Mucosa of rectum (tissue), 2 donors: ENCODE results near the gene TBC1D2.

ENCODE experiments used
- H3K27ac ChIP-seq, 2 donors: one replicate each; pipeline ENCODE4 v1.7.0; 2013; ENCODE audit warnings: inconsistent platforms in 2 of 2, low read depth in 2 of 2, low read length in 2 of 2
- H3K27me3 ChIP-seq, 2 donors: one replicate each; pipeline ENCODE4 v1.7.0; 2013; ENCODE audit warnings: low read length in 2 of 2; ENCODE audit not compliant: control insufficient read depth in 2 of 2, insufficient read depth in 2 of 2
- H3K36me3 ChIP-seq, 2 donors: one replicate each; pipeline ENCODE4 v1.7.0; 2013; ENCODE audit warnings: low read length in 2 of 2; ENCODE audit not compliant: control insufficient read depth in 2 of 2, insufficient read depth in 2 of 2
- H3K4me1 ChIP-seq, 2 donors: one replicate each; pipeline ENCODE4 v1.7.0; 2013; ENCODE audit warnings: low read length in 2 of 2, mild to moderate bottlenecking in 1 of 2; ENCODE audit not compliant: control insufficient read depth in 2 of 2, insufficient read depth in 2 of 2
- H3K4me3 ChIP-seq, 2 donors: one replicate each; pipeline ENCODE4 v1.7.0; 2013; ENCODE audit warnings: low read length in 2 of 2
- H3K9ac ChIP-seq, 2 donors: one replicate each; pipeline ENCODE4 v1.7.0; 2013; ENCODE audit warnings: low read length in 2 of 2, low read depth in 1 of 2, mild to moderate bottlenecking in 1 of 2
- H3K9me3 ChIP-seq, 2 donors: one replicate each; pipeline ENCODE4 v1.7.0; 2013; ENCODE audit warnings: low read length in 2 of 2; ENCODE audit not compliant: control insufficient read depth in 2 of 2
- donor health status: healthy.
- donor health status: Normal muscosa, but diverticular disease.

TBC1D2 gene, protein sequence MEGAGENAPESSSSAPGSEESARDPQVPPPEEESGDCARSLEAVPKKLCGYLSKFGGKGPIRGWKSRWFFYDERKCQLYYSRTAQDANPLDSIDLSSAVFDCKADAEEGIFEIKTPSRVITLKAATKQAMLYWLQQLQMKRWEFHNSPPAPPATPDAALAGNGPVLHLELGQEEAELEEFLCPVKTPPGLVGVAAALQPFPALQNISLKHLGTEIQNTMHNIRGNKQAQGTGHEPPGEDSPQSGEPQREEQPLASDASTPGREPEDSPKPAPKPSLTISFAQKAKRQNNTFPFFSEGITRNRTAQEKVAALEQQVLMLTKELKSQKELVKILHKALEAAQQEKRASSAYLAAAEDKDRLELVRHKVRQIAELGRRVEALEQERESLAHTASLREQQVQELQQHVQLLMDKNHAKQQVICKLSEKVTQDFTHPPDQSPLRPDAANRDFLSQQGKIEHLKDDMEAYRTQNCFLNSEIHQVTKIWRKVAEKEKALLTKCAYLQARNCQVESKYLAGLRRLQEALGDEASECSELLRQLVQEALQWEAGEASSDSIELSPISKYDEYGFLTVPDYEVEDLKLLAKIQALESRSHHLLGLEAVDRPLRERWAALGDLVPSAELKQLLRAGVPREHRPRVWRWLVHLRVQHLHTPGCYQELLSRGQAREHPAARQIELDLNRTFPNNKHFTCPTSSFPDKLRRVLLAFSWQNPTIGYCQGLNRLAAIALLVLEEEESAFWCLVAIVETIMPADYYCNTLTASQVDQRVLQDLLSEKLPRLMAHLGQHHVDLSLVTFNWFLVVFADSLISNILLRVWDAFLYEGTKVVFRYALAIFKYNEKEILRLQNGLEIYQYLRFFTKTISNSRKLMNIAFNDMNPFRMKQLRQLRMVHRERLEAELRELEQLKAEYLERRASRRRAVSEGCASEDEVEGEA

DNA sequence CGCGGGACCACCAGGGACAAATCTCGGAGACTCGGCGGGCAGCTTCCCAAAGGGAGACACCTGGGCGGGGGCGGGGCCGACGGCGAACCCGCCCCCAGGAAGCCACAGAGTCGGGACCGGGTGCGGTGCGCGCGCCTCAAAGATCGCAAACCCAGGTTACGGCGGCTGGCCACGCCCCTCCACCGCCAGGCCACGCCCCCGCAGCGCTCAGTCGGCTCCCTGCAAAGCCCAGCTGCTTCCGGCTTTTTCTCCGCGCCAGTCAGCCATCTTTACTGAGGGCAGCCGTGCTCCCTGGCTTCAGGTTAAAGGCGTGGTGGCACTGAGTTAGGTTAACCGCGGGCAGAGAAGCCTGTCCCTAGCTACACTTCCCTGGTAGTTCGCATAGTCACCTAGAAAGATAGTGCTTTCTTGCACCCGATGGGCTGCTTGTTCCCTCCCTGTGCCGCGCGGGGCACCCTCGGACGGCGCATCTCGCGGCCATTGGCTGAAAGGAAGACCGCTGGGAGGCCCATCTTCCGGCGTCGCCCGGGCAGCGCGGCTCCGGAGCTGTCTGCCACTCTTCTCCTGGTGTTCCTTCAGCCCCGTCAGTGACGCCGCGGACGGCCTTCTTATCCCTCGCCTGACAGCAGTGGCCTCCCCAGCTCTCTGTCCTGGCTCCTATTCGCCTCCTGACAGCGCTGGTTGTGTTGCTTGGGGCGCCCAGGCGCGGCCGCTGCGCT is at the start of gene TBC1D2:
TSS of gene TBC1D2 (minus strand) at position 72 of the 719 bp plus-strand sequence. CDS start 108 bp downstream, outside the sequence.
- H3K9me3 ChIP-seq, result no peaks in the 10 kb centered on the region
- H3K27ac ChIP-seq, result peak within 1 kb of the TSS; percentile 99
- peaks cover 19 to 28% of the 10 kb centered on the region in 2 donors for H3K4me1 ChIP-seq
- peak within 1 kb of the TSS; percentile 77 to 89 for H3K4me3 ChIP-seq
- H3K9ac ChIP-seq, result peak within 1 kb of the TSS; percentile 84 to 93
- H3K27me3 ChIP-seq, result no peaks in the 10 kb centered on the region
- peaks cover 0 to 6% of the 10 kb centered on the region in 2 donors for H3K36me3 ChIP-seq

DNA sequence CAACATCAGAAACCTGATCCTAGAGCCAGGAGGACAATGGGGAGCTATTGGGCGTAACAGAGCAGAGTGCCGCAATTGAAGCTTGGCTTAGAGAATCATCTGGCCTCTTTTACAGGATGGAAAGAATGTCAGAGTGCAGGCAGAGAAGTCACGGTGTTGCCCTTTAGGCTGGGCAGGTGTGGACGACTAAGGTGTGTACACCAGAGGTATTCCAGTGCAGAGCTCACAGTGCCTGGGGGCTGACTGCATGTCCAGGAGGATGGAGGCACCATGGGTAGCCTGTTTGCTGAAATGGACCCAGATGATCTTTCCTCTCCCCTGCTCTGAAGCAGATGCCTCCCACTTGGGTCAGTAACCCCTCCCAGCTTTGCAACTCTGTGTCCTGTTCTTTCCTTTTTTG is 48.9 kb upstream of the TBC1D2 start:
- Histone ChIP-seq H3K27ac (no peak overlapping the region), H3K4me1 (no peaks in the 10 kb centered on the region), H3K9ac (no peak overlapping the region), H3K9me3 (no peaks in the 10 kb centered on the region), H3K27me3 (peaks cover 0 to 1% of the 10 kb centered on the region in 2 donors), H3K36me3 (no peaks in the 10 kb centered on the region), H3K4me3 (no peak overlapping the region)

DNA sequence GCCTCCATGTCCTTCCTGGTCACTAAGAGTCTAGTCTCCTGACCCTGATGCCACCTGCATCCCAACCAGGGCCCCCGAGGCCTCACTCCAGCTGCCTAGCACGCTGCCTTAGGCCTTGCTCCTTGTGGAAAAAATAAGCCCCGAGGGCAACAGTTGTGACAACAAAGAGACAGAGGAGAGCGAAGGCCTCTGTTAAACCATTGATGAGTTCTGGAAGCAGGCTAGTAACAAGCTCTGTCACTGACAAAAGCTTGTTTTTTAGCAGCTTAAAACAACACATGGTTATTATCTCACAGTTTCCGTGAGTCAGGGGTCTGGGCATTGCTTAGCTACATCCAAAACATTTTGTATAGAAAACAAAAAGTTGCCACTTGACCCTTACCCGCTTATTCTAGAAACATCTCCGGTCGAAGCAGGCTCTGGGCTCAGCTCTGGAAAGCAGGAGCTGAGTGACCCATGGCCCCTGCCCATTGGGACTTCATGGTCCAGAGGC is 48.2 kb upstream of the TBC1D2 start:
- no peak overlapping the region for H3K27ac ChIP-seq

DNA sequence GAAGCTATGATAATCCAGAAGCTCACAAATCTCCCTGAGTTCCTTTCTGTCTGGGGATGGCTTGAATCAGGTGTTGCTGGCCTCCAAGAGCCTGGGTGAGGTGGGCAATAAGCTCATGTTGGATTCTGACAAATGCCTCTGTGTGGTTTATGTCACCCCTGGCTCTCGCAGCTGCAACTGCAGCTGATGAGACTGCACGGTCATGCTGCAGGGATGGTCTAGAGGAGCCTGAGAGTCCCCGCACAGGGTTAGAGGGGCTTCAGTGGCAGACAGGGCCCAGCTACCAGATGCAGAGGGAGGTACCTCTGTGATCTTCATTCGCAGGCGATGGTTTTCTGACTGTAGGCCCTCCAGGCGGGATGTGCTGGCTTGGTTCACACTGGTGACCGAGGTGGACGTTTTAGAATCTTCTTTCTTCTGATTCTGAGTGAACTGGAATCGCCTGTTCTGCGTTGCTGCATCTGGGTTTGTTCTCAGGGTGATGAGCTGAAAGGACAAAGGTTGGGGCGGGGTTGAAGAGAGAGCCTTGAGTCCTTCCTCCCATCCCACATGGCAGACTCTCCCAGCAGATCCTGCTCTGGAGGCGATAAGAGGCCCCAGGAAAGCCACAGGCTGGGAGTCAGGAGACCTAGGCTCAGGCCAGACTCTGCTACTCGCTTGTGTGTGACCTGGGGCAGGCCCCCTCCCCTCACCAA is 47.6 kb upstream of the TBC1D2 start:
- Histone ChIP-seq H3K27me3 (peaks cover 0 to 1% of the 10 kb centered on the region in 2 donors), H3K4me1 (no peaks in the 10 kb centered on the region), H3K9me3 (no peaks in the 10 kb centered on the region), H3K36me3 (no peaks in the 10 kb centered on the region), H3K4me3 (no peak overlapping the region), H3K27ac (no peak overlapping the region), H3K9ac (no peak overlapping the region)

More for the DNA sequence above, 48.2 kb upstream of the TBC1D2 start:
- no peaks in the 10 kb centered on the region for H3K4me1 ChIP-seq
- H3K36me3 ChIP-seq, result no peaks in the 10 kb centered on the region
- H3K4me3 ChIP-seq, result no peak overlapping the region
- no peaks in the 10 kb centered on the region for H3K9me3 ChIP-seq
- H3K9ac ChIP-seq, result no peak overlapping the region
- H3K27me3 ChIP-seq, result peaks cover 0 to 1% of the 10 kb centered on the region in 2 donors

DNA sequence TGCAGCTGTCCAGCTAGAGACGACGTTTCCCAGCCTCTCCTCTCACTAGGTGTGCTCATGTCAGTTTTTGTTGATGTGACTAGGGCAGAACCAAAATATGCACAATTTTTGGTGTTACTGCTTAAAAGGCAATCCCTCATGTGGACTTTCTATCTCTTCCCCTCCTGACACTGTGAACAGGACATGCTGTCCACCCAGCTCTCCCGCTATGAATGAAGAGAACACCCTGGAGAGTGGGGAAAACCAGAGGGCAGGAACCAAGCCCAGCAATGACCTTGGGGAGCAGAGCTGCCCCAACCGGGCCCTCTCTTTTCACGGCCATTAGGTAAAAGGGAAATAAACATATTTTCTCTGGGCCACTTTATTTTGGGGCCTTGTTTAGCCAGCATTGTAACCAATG is 46.7 kb upstream of the TBC1D2 start:
- no peak overlapping the region for H3K4me3 ChIP-seq
- no peaks in the 10 kb centered on the region for H3K4me1 ChIP-seq
- H3K36me3 ChIP-seq, result no peaks in the 10 kb centered on the region
- H3K27ac ChIP-seq, result no peak overlapping the region
- no peak overlapping the region for H3K9ac ChIP-seq
- peaks cover 0 to 1% of the 10 kb centered on the region in 2 donors for H3K27me3 ChIP-seq
- no peaks in the 10 kb centered on the region for H3K9me3 ChIP-seq

DNA sequence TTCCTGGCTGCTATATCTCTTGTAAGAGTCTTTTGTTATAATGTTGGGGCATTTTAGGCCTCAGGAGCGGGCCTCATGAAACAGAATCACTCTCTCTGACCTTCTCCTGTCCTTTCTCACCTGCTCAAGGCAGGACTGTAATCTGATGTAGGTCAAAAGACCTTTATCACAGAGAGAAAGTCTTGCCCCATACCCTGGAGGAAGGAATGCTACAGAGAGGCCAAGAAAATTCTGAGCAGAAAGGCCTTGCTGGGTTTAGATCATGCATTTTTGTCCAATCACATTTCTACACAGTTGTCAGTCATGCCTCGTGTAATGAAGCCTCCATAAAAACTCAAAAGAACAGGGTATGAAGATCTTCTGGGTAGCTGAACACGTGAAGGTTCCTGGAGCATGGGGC is 45.2 kb upstream of the TBC1D2 start:
- Histone ChIP-seq H3K36me3 (no peaks in the 10 kb centered on the region), H3K9ac (no peak overlapping the region), H3K27me3 (no peaks in the 10 kb centered on the region), H3K27ac (no peak overlapping the region), H3K4me1 (no peaks in the 10 kb centered on the region), H3K4me3 (no peak overlapping the region), H3K9me3 (no peaks in the 10 kb centered on the region)

DNA sequence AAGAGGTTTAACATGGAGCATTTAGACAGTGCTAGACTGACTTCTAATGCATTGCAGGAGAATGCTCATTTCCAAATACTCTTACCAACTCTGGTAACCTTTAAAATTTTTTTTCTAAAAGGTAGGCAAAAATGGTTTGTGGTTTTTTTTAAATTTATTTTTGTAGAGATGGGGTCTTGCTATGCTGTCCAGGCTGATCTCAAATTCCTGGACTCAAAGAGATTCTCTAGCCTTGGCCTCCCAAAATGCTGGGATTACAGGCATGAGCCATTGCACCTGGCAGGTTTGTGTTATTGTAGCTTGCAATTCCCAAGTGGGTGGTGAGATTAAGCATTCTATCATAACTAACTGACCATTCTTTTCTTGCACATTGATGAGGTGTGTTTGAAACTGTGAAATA is 43.0 kb upstream of the TBC1D2 start:
- Histone ChIP-seq H3K4me1 (no peaks in the 10 kb centered on the region), H3K27ac (no peak overlapping the region), H3K36me3 (no peaks in the 10 kb centered on the region), H3K9me3 (no peaks in the 10 kb centered on the region), H3K9ac (no peak overlapping the region), H3K27me3 (no peaks in the 10 kb centered on the region), H3K4me3 (no peak overlapping the region)

DNA sequence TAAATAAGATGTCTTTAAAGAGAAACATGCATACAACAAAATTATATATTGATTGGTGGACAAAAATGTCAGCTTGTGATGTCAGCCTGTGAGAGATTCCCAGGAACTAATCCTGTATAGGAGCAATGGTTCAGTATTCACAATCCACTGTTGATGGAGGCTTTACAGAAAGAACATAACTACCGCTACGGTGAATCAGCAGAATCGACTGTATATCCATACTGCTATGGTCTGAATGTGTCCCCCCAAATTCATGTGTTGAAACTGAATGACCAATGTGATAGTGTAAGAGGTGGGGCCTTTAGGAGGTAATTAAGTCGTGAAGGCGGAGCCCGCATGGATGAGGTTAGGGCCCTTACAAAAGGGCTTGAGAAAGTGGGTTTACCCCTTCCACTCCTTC is 40.4 kb upstream of the TBC1D2 start:
- no peaks in the 10 kb centered on the region for H3K27me3 ChIP-seq
- H3K9me3 ChIP-seq, result no peaks in the 10 kb centered on the region
- H3K27ac ChIP-seq, result no peak overlapping the region
- H3K4me3 ChIP-seq, result no peak overlapping the region
- no peak overlapping the region for H3K9ac ChIP-seq
- H3K4me1 ChIP-seq, result no peaks in the 10 kb centered on the region
- H3K36me3 ChIP-seq, result no peaks in the 10 kb centered on the region

DNA sequence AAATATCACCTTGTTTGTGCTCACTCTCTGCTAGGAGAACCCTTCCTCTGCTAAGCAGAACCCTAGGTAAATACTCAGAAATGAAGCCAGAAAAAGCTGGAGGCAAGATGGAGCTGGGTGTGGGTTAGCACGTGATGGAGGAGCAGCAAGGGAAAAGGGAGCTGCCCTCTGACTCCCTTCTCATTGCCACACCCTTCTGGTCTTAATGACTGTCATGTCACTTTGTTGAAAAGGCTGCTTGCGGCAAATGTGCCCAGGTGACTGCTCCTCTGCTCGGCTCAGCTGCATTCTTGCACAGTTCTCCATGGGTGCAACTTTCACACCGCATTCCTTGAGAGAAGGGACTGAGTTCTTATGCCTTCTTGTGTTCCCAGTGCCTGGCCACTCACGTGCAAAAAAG is 36.4 kb upstream of the TBC1D2 start:
- H3K27me3 ChIP-seq, result no peaks in the 10 kb centered on the region

More for the DNA sequence above, 36.4 kb upstream of the TBC1D2 start:
- H3K9ac ChIP-seq, result no peak overlapping the region
- no peak overlapping the region for H3K27ac ChIP-seq
- H3K36me3 ChIP-seq, result no peaks in the 10 kb centered on the region
- H3K4me3 ChIP-seq, result no peak overlapping the region
- peaks cover 0 to 5% of the 10 kb centered on the region in 2 donors for H3K4me1 ChIP-seq
- no peaks in the 10 kb centered on the region for H3K9me3 ChIP-seq
